Peyer's patch (tissue), 4 donors: ENCODE results near the gene ERP44.

Source experiments
- POLR2A ChIP-seq, 2 donors: fragments of 450-650 bp; IDR thresholded peaks; one replicate each; pipeline ENCODE4 v1.5.1; 2017; ENCODE audit warnings: antibody characterized with exemption in 2 of 2, mild to moderate bottlenecking in 2 of 2, moderate library complexity in 2 of 2
- TF ChIP-seq, protein P1 (sequence below), 6 experiments: fragments of 450-650 bp in 4 of 6; fragments of 200-600 bp in 2 of 6; sonication (generic) in 1 of 6; IDR thresholded peaks; one replicate each; pipeline ENCODE4 v1.5.1; 2017 to 2019; ENCODE audit warnings: antibody characterized with exemption in 6 of 6, mild to moderate bottlenecking in 3 of 6, moderate library complexity in 1 of 6

DNA sequence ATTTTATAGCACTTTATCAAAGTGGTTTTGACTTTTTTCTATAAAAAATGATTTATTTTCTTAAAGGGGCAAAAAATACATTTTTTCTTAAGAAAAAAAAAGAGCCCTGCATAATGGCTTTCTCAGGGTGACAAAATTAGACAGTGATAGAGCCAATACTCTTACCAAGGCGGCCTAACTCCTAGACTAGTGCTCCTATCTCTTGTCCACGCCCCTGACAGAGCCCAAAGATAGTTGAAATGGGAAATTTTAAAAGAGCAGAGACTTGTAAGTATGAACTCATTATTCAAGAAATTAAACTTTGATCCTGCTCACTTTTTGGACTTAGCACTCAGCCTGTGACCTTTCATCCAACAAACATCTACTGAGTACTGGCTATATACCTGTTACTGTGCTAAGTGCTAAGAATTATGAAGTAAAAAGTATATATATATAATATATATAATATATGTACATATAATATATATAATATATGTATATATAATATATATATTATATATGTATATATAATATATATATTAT is 1.4 kb upstream of the ERP44 start:
- TF ChIP-seq, protein P1, sequence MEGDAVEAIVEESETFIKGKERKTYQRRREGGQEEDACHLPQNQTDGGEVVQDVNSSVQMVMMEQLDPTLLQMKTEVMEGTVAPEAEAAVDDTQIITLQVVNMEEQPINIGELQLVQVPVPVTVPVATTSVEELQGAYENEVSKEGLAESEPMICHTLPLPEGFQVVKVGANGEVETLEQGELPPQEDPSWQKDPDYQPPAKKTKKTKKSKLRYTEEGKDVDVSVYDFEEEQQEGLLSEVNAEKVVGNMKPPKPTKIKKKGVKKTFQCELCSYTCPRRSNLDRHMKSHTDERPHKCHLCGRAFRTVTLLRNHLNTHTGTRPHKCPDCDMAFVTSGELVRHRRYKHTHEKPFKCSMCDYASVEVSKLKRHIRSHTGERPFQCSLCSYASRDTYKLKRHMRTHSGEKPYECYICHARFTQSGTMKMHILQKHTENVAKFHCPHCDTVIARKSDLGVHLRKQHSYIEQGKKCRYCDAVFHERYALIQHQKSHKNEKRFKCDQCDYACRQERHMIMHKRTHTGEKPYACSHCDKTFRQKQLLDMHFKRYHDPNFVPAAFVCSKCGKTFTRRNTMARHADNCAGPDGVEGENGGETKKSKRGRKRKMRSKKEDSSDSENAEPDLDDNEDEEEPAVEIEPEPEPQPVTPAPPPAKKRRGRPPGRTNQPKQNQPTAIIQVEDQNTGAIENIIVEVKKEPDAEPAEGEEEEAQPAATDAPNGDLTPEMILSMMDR (IDR thresholded peaks at IDR 0.05) = no peak
- TF ChIP-seq POLR2A (IDR thresholded peaks at IDR 0.05) = no peak
